GM21367 (cell line): ENCODE data around the gene CCDC170.
A peak's percentile ranks its signal among the peaks of the same experiment; 100 is the strongest.

Experiments
- ATAC-seq: cut with Tn5 transposase; IDR thresholded peaks from one replicate; pipeline ENCODE4 v1.9.1; 2021; ENCODE audit not compliant: unreplicated experiment

CCDC170 gene

GRCh38 chr6:151616600-151616999 lies 122.8 kb downstream of the CCDC170 start:
- no peak for ATAC-seq

GRCh38 chr6:151617539-151617938 lies 123.7 kb downstream of the CCDC170 start:
- ATAC-seq, result no peak

GRCh38 chr6:151618717-151619116 lies 124.9 kb downstream of the CCDC170 start:
- no peak for ATAC-seq

GRCh38 chr6:151620179-151620578 lies 126.4 kb downstream of the CCDC170 start:
- ATAC-seq, result no peak

GRCh38 chr6:151624071-151624470 lies 130.3 kb downstream of the CCDC170 start:
- no peak for ATAC-seq

DNA sequence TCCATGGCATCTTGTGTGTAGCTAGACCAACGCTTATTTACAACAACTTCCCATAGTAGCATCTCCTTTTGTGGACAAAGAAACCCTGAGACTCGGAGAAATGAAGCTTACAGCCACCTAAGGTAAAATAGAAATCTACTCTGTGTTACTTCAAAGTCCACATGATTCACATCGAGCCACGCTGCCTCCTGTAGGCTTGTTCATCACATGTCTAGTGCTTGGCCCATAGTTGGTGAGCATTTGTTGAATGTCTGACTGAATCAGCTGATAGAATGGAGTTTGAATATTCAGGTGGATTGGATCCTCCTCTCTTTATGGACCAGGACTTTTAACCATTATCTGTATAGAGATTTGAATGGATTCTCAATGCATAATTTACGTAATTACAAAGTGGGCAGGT lies 130.7 kb downstream of the CCDC170 start:
- ATAC-seq, result no peak

DNA sequence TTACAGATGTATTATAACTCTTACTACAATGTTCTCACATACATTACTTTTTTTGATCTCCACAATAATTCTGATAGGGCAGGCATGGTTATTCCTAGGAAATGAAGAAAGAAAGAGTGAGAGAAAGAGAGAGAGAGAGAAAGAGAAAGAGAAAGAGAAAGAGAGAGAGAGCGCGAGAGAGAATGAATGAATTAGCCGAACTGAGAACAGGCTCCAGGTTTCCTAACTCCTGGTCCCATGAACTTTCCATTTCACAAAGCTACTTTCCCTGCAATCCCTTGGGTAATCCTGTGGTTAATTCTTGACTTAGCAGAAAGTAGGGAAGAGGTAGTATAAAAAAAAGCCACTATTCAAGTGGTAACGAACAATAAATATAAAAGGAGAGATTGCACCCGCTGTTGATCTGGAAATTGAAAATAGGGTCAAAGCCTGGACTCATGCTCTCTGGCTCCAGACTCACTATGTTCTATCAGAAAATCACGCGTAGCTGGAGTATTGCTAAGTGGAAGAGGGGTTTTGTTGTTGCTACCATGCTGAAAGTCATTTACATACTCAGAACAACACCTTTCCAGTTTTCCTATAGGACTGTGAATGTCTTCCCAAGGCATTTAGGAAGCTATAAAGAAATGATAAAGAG lies 131.2 kb downstream of the CCDC170 start:
- no peak for ATAC-seq

- peak; percentile 46 for ATAC-seq
Measured at GRCh38 chr6:151627689-151628444, 134.1 kb downstream of the CCDC170 start.

- ATAC-seq, result no peak
Measured at GRCh38 chr6:151629791-151630190, 136.0 kb downstream of the CCDC170 start.

- no peak for ATAC-seq
Measured at GRCh38 chr6:151630387-151630786, 136.6 kb downstream of the CCDC170 start.

GRCh38 chr6:151630991-151631655 lies 137.3 kb downstream of the CCDC170 start:
- ATAC-seq, result no peak

- ATAC-seq, result no peak
Measured at GRCh38 chr6:151632415-151632987, 138.7 kb downstream of the CCDC170 start.

- no peak for ATAC-seq
Measured at GRCh38 chr6:151633526-151634335, 139.9 kb downstream of the CCDC170 start.

DNA sequence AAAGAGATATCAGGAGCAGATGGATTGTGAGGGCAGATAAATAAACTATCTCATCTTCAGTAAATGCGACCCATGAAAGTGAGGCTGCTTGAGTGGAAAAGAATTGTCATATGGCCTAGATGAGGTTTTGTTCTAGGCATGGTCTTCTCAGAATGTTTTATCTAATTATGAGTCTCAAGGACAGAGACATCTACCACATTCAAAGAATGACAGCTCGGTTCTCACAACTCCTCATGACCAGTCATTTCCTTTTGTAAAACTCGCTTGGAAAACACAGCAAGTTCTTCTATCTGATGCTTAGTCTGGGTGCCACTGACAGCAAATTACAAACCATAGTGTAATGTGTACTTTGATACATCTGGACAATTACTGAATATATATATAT lies 140.5 kb downstream of the CCDC170 start:
- ATAC-seq, result no peak

GRCh38 chr6:151635741-151636140 lies 141.9 kb downstream of the CCDC170 start:
- no peak for ATAC-seq

DNA sequence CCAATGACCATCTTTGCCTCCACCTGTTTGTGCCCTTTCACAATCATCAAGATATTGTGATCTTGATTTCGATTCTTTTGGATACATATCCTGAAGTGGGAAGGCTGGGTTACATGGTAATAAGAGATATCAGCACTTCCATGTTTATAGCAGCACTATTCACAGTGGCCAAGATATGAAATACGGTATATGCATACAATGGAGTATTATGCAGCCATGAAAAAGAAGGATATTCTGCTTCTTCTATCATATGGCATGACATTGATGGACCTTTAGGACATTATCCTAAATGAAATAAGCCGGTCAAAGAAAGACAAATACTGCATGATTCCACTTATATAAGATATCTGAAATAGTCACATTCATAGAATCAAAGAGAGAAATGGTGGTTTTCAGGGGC lies 144.0 kb downstream of the CCDC170 start:
- ATAC-seq, result no peak

DNA sequence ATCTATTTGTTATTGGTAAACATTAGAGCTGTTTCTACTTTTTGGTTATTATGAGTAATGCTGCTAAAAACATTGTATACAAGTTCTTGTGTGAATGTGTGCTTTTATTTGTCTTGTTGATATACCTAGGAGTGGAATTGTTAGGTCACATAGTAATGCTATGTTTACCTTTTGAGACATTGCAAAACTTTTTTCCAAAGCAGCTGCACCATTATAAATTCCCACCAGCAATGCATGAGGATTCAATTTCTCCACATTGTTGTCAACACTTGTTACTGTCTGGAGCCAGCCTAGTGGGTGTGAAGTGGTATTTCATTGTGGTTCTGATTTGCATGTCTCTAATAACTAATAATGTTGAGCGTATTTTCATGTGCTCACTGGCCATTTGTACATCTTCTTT lies 145.9 kb downstream of the CCDC170 start:
- ATAC-seq, result no peak

- no peak for ATAC-seq
Measured at GRCh38 chr6:151641028-151641427, 147.2 kb downstream of the CCDC170 start.

DNA sequence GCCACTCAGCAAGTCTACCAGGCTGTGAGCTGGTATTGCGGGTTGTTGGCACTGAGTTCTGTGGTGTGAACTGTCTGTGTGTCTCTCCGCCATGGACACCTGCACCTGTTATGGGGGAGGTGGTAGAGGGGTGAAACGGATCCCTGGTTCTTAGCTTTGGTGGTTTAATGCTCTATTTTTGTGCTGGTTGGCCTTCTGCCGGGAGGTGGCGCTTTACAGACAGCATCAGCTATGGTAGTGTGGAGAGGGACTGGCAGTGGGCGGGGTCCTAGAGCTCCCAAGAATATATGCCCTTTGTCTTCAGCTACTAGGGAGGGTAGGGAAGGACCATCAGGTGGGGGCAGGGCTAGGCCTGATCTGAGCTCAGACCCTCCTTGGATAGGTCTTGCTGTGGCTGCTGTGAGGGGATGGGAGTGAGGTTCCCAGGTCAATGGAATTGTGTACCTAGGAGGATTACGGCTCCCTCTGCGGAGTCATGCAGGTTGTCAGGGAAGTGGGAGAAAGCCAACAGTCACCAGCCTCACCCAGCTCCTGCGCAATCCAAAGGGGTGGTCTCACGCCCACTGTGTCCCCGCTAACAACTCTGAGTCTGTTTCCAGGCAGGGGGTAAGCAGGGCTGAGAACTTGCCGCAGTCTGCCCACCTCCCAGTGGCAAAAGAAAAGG lies 154.3 kb downstream of the CCDC170 start:
- ATAC-seq, result no peak

- ATAC-seq, result no peak
Measured at GRCh38 chr6:151649835-151650234, 156.0 kb downstream of the CCDC170 start.
